Medulla oblongata (tissue), 1 donor: ENCODE data around the gene RAD18.
A peak's percentile ranks its signal among the peaks of the same experiment; 100 is the strongest.

ENCODE experiments used
- DNase-seq: peaks from one replicate; pipeline ENCODE4 v3.0.0-alpha.2; 2015; ENCODE audit errors: extremely low spot score

Gene RAD18

DNA sequence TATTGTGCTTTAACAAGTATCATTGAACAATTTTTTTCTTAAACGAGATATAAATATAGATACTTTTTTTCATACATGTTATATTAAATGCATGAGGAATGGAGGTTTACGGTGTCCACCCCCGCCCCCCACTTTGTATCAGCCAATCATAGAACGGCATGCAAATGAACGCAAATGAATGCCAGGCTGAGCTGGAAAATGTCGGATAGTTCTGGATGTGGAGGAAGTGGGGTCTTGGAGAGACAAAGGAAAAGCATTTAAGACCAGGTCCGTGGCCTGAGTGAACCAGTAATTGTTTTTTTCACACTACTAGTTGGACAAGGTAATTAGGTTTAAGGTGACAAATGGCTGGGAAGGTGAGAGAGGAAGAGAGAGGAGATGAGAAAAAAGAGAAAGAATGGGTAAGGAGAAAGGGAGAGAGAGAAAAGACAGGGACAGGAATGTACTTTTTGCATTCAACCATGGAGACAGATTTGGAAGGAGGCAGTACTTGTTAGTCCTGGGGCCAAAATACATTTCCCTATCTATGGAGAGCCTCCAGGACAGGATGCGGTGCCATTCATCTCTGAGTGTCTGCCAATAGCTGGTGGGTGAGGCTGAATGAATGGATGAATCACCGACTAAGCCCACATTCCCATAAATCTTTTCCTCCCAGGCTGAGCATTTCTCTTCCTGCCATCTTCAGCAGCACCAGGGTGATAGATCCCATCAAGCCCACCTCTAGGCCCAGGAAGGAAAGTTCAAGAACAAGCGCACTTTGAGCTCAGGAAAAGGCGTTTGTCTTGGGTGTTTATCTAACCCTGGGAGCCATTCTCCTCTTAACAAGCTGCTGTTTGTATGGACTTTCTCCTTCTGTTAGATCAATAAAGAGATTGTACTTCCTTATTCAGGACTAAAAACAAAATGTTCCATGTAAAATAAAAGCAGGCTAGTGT lies 1.4 kb upstream of the RAD18 start:
- no peak for DNase-seq

DNA sequence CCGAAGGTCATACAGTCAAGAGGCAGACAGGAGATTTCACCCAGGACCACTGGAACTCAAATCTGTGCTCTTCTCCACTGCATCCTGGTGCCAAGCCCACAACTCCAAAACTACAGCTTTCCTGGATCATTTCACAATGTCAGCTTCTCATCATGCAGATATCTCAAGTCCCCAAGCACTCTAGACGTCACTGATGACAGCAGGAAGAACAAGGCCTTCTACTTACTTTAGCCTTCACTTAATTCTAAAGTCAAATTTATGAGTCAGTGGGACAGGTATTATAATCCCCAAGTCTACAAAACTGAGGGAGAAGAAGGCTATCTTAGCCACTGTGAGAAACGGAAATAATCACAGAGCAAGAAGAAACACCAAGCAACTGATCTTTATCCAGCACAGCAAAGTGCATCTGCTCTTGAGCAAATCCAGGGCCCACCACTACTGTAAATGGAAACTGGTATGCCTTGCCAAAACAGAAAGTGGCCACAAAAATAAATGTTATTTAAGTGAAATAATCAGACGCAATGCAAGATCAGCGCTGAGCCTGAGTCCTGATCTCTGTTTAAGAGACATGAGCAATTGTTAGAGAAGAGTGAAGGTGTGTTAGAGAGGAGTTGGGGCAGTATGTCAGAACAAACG lies 928 bp downstream of the RAD18 start:
- DNase-seq = no peak

DNA sequence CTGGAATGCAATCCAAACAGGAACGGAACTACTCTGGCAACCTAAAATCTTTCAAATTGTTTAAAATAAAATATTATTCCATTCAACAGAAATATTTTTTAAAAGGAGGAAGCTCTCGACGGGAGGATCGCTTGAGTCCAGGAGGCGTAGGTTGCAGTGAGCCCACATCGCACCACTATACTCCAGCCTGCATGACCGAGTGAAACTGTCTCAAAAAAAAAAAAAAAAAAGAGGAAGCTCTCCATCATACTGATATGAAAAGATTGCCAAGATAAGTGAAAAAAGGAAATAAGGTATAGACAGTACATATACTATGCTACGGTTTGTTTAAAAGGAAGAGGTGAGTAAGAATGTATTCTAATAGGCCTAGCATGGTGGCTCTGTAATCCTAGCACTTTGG lies 3.6 kb downstream of the RAD18 start:
- DNase-seq = no peak

DNA sequence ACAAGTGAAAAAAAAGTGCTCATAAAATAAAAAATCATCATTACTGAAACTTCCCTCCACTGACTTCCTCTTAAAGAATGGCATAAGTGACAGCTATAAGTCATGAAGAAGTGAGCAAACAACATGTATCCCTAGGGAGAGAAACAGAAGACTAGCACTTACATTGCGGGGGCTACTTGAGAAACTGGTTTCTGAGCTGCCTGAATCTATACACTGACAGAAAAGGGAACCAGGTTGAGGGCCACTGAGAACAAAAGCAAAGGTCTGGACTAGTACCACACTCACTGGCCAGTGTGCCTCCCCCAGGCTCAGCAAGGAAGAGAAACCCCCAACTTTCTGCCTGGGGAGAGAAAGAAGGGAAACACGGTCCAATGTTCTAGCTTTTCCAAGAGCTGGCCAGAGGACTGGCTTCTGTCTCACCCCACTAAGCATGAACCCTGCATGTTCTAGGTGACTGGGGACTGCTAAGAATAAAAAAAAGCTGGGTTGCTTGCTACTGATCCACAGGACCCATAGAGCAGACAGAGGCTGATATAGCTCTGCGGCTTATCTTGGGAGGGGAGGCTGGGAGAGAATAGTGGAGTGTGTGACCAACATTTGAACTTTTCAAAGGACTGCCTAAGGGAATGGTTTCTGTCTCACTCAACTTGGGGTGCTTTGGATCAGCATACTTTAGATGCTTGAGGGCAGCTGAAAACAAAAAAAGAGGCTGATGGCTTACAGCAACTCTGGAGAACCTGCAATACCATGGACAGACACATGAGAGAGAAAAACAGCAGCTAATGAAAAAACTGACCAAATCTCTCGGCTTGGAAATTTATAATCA lies 8.1 kb downstream of the RAD18 start:
- DNase-seq = no peak

DNA sequence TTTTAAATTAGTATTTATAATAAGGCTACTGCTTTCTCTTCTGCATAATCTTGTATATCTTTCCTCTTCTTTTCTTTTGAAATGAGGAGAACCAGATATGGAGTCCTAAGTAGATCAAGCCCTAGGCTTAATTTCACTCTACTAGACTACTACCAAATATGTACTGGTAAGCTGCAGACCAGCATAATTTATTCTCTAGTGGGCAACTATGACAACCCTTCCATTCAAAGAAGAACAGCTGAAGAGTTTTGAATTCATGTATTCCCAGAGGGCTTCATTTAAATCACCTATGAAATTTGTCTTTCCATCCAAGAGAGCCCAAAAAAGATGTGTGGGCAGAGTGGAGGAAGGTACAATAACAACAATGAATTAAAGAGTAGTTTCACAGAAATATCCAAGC lies 10.0 kb downstream of the RAD18 start:
- DNase-seq = no peak

DNA sequence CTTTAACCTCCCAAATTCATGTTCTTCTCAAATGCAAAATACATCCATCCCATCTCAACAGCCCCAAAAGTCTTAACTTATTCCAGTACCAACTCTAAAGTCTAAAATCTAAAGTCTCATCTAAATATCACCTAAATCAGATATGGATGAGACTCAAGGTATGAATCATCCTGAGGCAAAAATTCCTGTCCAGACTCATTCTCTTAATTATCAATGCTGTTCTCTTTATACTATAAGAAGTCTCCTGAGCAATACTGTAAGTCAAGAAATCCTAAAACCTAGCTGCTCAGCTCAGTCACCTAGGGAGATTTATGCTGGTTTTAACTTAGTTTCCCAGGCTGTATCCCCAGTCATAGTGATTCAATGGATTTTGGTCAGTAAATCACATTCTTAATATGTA lies 11.1 kb downstream of the RAD18 start:
- DNase-seq = no peak

DNA sequence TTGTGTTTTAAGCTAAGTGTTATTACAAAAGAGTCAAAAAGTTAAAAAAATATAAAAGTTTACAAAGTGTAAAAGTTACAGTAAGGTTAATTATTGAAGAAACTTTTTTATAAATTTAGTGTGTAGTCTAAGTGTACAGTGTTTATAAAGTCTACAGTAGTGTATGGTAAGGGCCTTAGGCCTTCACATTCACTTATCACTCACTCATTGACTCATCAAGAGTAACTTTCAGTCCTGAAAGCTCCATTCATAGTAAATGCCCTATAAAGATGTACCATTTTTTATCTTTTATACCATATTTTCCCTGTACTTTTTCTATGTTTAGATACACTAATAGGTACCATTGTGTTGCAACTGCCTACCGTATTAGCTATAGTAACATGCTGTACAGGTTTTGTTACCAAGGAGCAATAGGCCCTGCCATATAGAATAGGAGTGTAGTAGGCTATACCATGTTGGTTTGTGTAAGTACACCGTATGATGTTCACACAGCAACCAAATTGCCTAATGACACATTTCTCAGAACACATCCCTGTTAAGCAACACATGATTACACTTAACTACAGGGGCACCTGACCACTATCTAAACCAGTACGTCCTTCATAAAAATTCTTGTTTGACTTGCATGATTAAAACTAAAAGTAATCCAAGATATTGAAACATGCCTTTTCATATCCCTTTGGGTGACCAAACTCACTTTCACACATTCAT lies 17.2 kb downstream of the RAD18 start:
- no peak for DNase-seq

DNA sequence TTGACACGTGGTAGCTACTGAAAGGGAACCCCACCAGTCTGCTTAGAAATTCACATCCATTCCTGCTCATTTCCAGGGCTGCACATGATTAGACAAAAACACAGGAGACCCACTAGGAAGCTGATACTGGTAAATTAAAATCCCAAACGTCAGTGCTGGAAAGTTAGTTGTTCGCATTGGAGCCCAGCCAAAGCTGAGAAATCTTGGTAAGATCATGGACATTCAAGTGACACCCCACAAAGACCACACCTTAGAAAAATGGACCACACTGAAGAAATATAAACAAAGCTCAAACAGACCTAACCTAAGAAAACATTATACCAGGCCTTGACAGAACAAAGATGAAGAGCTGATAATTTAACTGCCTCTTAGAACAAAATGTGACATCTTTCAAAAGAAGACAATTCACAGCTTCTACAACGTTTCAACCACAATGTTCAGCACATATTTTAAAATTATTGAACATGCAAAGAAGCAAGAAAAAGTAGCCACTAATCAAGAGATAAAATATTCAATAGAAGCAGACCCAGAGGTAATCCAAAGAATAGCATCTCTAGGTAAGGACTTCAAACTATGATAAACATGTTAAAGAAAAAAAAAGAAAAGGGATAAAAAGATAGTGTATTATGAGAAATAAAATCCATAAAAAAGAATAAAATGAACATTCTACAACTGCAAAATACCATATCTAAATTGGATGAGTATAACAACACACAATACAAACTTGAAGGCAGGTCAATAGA lies 20.4 kb downstream of the RAD18 start:
- DNase-seq = no peak

DNA sequence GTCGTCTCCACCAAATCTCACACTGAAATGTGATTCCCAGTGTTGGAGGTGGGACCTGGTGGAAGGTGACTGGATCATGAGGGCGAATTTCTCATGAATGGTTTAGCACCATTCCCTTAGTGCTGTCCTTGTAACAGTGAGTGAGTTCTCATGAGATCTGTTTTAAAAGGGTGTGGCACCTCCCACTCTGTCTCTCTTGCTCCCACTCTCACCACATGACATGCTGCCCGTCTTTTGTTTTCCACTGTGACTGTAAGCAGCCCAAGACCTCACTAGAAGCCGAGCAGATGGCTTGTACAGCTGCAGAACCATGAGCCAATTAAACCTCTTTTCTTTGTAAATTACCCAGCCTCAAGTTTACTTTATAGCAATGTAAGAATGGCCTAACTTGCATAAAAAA lies 21.2 kb downstream of the RAD18 start:
- no peak for DNase-seq

DNA sequence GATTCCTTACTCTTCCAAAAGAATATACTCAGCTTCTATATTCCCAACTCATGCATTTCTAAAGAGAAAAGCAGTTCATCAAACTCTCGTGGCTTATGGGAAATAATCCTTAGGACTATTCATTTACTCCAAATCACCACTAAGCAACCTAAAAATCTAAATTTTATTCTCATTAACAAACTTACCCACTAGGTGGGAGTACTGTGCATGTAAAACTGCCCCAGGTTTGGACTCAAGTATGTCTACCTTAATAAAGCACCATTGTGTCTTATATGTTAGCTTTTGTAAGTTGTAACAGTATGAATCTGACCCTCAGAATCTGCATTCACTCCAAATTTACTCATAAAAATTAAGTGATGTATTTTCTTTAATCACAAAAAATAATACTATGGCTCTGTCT lies 25.3 kb downstream of the RAD18 start:
- no peak for DNase-seq

DNA sequence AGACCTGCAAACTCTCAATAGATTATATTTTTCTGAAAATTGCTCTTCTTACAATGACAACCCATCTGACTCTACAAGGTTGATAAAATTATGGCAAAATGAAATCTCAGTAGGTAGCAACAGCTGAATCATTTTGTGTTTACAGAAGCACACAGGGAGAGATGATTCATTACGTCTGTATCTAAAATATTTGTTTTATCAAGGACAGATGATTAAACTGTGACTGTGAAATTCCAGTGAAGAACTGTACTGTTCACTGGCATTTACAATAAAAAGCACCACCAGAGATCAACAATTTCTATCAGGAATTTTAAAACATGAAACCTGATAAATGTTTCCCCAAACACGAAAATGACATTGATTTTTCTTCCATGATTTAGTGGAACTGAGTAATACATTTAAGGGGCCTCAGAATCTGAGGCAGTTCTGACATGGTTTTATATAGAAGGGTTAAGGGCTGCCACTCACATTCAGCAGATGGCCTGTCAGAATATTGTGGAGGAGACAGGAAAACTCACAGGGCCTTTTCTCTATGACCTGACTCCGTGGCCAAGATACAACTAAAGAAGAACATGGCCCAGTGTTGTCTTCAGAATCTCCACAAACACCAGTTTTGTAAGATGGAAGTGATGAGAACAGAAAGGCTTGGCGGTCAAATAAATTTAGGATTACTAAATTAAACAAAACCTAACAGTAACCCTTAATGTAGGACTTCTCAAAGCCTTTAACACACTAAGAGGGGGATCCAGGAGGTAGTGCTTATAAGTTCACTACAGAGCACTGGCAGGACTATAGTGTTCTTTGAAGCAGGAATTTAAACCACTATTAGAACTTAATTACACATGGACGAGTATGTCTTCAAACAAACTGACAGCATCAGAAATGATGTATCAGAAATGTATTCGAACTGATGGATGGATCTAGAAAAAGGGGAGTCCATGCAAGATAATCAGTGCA lies 25.9 kb downstream of the RAD18 start:
- DNase-seq = no peak

DNA sequence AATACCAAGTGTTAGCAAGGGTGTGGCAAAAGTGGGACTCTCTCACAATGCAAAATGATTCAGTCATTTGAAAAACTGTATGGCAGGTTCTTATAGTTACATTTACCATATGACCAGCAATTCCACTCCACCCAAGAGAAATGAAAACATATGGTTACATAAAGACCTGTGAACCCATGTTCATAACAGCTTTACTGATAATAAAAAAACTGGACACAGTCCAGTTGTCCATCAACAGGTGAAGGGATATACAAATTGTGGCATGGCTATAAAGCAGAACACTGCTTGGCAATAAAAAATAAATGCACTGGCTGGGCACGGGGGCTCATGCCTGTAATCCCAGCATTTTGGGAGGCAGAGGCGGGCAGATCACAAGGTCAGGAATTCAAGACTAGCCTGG lies 30.8 kb downstream of the RAD18 start:
- DNase-seq = no peak

DNA sequence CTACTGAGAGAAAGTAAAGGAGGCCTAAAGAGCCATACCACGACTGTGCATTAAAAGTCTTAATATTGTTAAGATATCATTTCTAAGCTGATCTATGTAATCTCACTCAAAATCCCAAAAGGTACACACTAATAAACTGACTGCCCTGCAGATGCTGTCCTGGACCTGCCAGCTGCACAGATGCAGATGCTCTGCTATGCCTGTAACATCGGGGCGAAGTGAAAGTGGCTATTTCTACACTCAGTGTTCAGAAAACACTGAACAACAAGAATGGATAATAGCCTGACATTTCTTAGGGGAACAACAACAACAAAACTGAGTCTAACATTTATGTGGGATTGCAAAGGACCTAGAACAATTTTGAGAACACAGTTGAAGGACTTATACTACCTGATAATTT lies 31.9 kb downstream of the RAD18 start:
- DNase-seq = peak; percentile 35

DNA sequence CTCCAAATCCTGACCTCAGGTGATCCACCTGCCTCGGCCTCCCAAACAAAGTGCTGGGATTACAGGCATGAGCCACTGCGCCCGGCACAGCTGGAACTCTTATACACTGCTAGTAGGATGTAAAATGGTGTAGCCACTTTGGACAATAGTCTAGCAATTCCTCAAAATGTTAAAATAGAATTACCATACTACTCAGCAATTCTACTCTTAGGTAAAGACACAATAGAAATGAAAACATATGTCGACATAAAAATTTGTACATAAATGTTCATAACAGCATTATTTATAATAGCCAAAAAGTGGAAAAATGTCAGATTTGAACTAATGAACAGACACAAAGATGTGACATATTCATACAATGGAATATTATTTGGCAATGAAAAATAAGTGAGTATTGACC lies 33.4 kb downstream of the RAD18 start:
- DNase-seq = no peak

DNA sequence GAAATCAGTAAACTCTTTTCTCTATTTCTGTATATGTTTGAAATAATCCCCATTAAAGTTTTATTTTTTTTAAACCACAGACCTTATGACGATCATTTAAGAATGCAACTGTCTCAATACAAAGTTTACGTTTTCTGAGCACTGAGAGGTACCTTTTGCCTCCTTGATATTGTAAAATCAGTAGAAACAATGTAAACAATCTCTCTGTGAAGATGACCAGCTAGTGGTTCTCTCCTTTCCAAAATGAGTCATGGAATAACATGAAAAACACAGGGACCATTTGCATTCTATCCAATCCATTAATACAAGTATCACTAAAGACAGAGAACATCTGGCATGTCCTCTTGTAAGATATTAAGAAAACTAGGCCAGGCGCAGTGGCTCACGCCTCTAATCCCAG lies 48.8 kb downstream of the RAD18 start:
- no peak for DNase-seq

DNA sequence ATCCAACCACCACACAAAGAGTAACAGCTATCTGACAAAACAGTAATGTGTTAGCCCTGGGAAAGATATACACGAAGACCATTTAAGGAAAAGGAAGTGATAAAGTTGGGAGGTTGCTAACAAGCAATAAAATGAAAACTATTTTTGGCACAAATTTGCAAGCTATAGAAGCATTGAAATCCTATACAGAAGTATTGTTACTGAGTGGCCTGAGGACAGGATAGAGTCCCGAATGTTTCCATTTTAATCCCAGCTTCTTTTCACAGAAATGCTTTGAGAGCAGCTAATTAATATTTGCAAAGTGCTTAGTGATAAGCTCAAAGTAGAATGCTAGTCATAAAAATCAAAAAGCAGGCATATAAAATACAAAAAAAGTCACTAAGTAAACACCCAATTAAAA lies 51.5 kb downstream of the RAD18 start:
- DNase-seq = no peak

DNA sequence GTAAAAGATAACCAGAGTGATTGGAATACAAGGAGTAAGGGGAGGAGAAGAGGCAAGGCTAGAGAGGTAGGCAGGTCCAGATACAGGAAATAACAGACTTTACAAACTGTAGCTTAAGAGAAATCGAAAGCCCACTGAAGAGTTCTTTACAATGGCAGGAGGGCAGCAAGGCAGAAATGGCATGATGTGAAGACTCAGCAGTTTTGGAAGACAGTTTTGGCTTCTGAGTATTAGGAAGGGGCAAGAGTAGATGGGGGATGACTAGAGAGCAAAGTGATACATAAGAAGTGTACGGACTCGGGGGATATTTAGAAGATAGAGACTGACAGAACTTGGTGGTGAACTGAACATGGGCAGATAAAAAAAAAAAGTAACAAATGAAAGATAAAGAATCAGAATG lies 54.1 kb downstream of the RAD18 start:
- no peak for DNase-seq

DNA sequence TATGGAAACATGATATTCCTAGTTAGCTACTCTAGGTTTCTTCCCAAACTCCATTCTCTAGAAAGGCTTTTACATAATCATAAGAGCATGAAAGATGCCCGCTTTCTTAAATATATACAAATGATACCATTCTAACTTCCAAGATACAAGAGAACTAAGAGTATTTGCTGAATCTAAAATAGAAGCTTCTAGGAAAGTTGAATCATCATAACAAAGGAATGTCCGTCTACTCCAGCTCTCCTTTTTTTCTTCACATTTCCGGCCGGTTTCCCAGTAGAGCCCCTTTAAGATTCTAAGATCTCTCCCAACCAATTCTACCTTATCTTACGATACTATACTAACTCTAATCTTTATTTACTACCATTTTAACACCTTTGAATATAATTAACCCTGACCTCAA lies 60.1 kb downstream of the RAD18 start:
- DNase-seq = no peak

DNA sequence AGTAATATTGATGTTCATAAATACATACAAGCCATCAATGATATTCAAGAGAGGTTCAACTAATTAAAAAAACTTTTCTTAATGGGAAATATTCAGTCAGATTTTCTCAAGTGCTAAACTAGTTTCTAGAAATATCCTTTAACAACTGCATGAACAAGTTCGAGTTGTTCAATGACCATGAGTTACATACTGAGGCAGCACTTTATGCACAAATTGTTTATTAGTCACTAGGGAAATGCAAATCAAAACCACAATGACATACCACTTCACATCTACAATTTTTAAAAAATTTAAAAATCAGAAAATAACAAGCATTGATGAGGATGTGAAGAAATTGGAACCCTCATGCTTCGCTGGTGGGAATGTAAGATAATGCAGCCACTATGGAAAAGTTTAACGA lies 62.4 kb downstream of the RAD18 start:
- no peak for DNase-seq

DNA sequence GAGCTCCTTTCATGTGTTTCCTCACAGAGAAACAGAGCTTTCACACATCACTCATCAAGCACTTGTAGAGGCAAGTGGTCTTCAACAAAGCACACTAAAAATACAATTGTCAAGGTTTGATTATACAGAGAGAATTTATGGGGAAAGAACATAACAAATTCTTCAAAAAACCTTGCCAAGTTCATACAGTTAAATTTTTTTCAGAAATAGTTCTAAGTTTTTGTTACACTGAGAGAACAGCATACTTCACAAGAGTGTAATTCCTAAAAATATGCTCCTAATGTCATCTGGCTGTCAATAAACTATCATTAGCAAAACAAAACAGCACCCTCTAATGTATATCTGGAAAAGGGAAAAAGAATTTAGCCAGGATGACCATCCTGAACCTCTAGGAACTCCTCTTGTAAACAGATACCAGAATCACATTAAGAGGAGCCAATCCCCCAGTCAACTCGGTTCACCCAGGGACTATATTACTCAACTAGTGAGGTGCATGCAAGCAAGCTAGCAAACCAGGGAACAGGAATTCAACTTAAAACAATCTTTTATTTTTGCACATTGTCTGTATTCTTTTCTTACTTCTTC lies 63.3 kb downstream of the RAD18 start:
- no peak for DNase-seq
